ENCODE results near the gene RAI2.
A peak's percentile ranks its signal among the peaks of the same experiment; 100 is the strongest.
"Not testable (repeated sequence)": the region's sequence is repeated elsewhere in the genome, so short reads cannot be mapped to it uniquely, and the experiment has no call there.

The RAI2 gene

GRCh38 chrX:17801431-17801830, 59.7 kb downstream of the RAI2 start:
- no peak for TF ChIP-seq CTCF (IDR thresholded peaks at IDR 0.05; ENCODE audit: control insufficient read depth, insufficient read depth, low read depth, low read length, missing control alignments)
- no peak overlapping the region for H3K4me3 ChIP-seq (ENCODE audit: control insufficient read depth, low read depth, low read length)
- DNase-seq (ENCODE audit: low read depth), result no peak

- TF ChIP-seq CTCF (IDR thresholded peaks at IDR 0.05; ENCODE audit: control insufficient read depth, insufficient read depth, low read depth, low read length, missing control alignments), result no peak
- no peak for DNase-seq (ENCODE audit: low read depth)
- no peak overlapping the region for H3K4me3 ChIP-seq (ENCODE audit: control insufficient read depth, low read depth, low read length)
Measured at GRCh38 chrX:17798921-17799320, 62.2 kb downstream of the RAI2 start.

DNA sequence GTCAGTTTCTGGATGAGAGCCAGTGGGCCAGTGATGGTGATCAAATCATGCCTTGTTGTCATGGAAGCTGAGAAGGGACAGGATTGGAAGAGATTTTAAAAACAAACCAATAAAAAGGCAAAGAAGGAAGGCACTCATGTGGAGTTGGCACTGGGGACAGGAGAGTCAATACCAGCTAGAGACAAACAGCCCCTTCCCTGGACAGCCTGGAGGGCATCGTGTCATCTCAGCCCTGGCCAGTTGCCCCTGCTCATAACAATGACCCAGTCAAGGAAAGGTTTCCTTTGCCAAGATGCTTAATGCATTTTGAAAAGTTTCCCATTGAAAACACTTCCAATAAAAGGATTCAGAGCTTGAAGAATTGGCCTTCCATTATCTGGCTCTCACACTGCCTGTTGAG, 68.3 kb downstream of the RAI2 start:
- no peak for DNase-seq (ENCODE audit: low read depth)
- TF ChIP-seq CTCF (IDR thresholded peaks at IDR 0.05; ENCODE audit: control insufficient read depth, insufficient read depth, low read depth, low read length, missing control alignments), result no peak
- no peak overlapping the region for H3K4me3 ChIP-seq (ENCODE audit: control insufficient read depth, low read depth, low read length)

DNA sequence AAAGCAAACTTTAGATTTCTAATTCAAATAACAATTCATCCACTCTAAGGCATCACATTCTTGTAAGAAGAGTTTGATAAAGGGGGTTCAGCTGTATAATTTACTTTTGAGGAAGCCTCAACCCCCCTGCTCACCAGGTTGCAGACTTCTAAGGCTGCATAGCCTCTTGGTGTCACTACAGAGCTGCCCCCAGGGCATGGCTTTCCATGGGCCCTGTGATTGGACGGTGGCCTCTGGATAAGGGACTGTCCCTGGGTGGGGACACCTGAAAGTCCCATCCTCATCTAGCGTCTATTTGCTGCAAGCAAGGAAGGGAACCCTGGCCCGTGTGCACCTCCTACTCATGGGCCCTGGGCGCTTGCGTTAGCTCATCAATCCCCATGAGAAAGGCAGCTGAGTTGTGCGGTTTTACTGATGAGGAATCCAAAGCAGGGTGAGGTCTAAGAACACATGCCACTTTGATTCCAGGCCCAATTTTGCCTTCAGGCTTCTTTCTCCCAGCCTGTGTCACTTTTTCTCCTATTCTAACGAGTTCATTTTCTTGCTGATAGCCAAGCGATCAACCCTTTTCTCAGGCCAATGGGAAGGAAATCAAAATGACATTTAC, 72.0 kb downstream of the RAI2 start:
- no peak overlapping the region for H3K4me3 ChIP-seq (ENCODE audit: control insufficient read depth, low read depth, low read length)
- no peak for TF ChIP-seq CTCF (IDR thresholded peaks at IDR 0.05; ENCODE audit: control insufficient read depth, insufficient read depth, low read depth, low read length, missing control alignments)
- no peak for DNase-seq (ENCODE audit: low read depth)

DNA sequence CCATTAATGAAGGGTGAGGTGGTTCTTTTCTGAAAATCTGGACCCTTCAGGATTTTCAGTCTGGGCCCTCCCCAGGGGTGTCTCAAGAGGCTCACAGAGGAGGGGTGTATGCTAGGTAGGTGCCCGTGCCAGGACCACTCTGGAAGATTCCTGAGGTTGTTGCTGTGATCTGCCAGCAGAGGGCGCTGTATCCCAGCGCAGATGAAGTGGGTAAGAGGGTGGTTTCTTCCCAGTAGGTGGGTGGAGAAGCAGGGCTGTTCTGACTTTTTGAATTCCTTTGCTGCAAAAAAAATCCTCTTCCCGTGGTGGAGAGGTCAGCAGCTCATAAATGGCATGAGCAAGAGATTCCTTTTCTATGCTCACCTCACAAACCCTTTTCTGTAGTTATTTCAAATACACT, 72.7 kb downstream of the RAI2 start:
- TF ChIP-seq CTCF (IDR thresholded peaks at IDR 0.05; ENCODE audit: control insufficient read depth, insufficient read depth, low read depth, low read length, missing control alignments), result peak; percentile 78
- H3K4me3 ChIP-seq (ENCODE audit: control insufficient read depth, low read depth, low read length), result no peak overlapping the region
- no peak for DNase-seq (ENCODE audit: low read depth)

- no peak overlapping the region for H3K4me3 ChIP-seq (ENCODE audit: control insufficient read depth, low read depth, low read length)
- no peak for DNase-seq (ENCODE audit: low read depth)
- no peak for TF ChIP-seq CTCF (IDR thresholded peaks at IDR 0.05; ENCODE audit: control insufficient read depth, insufficient read depth, low read depth, low read length, missing control alignments)
Measured at GRCh38 chrX:17787557-17787956, 73.5 kb downstream of the RAI2 start.

DNA sequence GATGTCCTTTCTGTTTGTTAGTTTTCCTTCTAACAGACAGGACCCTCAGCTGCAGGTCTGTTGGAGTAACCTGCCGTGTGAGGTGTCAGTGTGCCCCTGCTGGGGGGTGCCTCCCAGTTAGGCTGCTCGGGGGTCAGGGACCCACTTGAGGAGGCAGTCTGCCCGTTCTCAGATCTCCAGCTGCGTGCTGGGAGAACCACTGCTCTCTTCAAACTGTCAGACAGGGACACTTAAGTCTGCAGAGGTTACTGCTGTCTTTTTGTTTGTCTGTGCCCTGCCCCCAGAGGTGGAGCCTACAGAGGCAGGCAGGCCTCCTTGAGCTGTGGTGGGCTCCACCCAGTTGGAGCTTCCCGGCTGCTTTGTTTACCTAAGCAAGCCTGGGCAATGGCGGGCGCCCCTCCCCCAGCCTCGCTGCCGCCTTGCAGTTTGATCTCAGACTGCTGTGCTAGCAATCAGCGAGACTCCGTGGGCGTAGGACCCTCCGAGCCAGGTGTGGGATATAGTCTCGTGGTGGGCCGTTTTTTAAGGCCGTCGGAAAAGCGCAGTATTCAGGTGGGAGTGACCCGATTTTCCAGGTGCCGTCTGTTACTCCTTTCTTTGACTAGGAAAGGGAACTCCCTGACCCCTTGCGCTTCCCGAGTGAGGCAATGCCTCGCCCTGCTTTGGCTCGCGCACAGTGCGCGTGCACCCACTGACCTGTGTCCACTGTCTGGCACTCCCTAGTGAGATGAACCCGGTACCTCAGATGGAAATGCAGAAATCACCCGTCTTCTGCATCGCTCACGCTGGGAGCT, 74.3 kb downstream of the RAI2 start:
- not testable (repeated sequence) for DNase-seq (ENCODE audit: low read depth); H3K4me3 ChIP-seq (ENCODE audit: control insufficient read depth, low read depth, low read length)
